ENCODE data around the gene S100B.

Gene S100B

DNA sequence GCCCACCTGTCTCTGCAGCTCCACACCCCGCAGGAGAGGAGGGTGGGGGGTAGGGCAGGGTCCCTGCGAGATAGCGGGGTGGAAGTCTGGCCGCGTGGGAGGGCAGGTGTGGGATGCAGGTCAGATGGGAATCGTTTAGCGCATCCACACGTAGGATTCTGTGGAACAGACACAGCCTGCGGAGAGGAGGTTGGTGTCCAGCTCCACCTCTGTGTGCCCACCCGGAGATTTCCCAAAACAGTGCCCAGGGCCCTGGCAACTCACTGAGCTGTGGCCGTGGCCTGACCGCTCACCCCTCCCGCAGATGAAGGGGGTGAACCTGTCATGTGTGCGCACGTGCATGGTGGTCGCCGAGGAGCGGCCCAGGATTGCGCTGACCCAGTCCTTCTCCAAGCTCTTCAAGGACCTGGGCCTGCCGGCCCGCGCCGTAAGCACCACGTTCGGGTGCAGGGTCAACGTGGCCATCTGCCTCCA, 46.9 kb downstream of the S100B start:
- no peak for DNase-seq

DNA sequence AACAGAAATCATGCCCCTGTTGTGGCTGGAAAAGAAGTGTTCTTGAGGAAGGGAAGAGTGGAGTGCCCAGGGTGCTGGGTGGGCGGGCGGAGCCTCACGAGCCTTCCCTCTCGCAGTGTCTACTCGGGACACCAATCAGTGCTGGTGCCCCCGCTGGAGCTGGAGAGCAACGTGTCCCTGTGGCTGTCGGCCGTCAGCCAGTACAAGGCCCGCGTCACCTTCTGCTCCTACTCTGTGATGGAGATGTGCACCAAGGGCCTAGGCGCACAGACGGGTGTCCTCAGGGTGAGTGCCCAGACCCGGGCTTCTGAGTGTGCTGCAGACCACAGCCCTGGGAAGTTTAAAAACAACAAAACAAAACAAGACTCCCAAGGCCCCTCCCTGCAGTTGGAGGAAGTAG, 47.4 kb downstream of the S100B start:
- DNase-seq = no peak

DNA sequence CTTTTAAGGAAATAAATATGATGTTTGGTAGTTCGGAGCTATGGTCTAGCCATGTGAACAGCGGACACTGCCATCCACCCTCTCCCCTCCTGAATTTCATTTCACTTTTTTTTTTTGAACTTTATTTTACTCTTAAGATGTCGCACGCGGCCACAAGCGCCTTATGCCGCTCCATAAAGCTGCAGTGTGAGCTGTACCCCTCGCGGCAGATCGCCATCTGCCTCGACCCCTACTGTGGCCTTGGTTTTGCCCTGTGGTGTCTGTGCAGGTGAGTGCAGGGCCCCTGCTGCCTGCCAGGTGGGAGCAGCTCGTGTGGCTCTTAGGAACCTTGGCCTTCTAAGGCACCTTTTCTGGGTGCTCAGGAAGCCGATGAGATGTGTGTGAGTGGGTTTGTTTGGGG, 48.1 kb downstream of the S100B start:
- no peak for DNase-seq

DNA sequence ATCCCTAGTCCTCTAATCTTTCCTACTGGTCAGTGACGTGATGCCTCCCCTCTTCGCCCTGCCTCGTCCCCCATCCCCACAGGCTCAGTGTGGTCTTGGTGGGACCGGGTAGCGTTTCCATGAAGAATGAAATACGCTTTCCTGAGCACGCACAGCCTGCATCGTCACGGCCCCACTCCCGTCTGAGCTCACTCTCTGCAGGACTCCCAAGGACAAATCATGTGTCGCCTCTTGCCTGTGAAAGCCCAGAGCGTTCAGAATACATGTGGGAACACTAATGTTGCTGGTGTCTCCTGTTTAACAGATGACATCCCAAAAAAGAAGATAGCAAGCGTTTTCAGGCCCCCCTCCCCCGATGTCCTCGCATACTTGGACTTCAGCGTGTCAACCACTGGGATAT, 49.2 kb downstream of the S100B start:
- DNase-seq = no peak

DNA sequence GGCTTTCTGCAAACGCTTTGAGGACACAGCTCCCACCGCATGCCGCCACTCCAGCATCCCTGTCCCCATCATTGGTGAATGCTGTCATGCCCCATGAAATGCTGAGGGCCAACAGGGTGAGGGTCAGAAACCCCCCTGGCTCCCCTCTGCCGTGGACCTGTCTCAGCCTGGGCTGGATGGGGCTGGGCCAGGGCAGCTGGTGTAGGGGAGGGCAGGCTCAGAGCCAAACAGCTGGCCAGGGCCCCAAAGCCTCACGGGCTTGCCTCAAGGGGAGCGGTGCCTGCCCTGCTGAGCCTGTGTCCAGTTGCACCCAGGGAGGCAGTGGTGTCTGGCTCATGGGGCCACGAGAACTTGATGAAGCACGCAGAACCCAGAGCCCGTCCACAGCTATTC, 49.7 kb downstream of the S100B start:
- no peak for DNase-seq

DNA sequence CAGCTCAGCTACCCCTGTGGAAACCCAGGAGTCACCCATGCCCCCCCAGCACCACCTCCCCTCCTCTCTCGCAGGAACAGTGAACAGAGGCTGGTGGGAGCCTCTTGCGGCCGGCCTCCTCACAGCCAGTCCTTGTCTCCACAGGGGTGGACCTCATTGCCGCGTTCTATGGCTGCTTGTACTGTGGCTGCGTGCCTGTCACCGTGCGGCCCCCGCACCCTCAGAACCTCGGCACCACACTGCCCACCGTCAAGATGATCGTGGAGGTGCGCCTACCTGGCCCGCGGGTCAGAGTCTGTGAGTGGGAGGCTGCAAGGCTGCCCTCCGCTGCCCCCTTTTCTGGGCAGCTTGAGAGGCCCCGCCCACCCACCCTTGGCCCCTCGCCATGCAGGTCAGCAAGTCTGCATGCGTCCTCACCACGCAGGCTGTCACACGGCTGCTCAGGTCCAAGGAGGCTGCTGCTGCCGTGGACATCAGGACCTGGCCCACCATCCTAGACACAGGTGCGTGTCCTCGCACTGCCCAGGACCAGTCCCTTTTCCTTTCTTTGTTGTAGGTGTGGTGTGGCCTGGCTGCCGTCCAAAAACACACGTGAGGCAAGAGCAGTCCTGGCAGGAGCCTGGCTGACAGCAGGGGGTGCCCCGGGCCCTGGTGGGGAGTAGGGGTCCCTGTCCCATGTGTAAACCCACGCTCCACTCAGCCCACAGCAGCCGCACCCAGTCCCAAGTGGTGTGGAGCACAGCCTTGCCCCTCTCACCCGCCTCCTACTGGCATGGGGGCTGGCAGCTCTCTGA, 50.3 kb downstream of the S100B start:
- no peak for DNase-seq

DNA sequence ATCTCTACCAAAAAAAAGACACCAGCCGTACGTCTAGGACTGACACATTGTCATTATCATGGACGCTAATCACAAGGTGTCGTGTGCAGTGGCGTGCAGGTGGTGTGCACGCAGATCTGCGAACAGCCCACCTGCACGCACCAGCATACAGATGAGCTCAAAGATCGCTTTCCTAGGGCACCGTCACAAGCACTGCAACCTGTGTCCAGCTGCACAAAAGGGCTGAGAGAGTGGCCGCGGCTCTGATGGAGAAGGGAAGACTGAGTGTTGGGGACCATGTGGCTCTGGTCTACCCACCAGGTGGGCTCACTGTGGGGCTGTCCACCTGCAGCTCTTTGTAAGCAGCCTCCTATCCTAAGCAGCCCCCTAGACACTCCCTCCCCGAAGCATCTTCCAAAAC, 50.9 kb downstream of the S100B start:
- no peak for DNase-seq

DNA sequence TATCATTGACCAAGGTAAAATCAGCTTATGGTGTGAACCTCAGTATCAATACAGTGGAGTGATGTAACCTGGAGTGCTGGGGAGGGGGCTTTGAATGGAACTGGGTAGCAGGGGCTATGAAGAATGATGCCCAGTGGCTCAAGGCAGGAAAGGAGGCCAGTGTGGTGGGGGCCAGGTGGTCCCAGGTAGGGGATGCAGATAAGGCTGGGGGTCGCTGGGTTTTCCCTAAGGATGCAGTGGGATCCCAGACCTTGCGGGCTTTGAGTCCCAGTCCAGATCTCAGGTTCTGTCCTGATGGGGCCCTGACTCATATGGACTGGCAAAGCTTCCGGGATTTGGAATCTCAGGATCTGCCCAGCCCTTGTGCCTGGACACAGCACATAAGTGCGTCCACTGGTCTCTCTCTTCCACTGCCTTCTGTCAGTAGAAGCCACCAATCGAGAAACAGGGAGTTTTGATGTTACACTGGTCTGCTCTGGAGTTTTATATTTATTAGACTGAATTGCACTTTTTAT, 52.0 kb downstream of the S100B start:
- DNase-seq = no peak

DNA sequence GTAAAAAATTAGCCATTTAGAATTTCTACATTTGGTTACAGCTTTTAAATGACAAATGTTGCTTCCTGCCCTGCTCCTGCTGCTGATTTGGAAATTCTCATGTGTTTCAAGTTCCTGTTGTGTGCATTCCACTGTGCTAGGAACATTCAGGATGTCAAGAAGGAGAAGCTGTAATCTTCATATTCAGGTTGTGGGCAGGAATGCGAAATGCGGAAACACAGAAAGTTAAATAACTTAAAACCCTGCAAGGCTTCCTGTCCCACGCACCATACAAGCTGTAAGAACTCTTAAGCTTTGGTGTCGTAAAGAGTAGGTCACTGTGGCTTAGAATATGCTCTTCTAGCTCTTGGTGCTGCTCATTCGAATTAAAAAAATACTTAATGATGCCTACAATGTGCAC, 52.6 kb downstream of the S100B start:
- DNase-seq = no peak

DNA sequence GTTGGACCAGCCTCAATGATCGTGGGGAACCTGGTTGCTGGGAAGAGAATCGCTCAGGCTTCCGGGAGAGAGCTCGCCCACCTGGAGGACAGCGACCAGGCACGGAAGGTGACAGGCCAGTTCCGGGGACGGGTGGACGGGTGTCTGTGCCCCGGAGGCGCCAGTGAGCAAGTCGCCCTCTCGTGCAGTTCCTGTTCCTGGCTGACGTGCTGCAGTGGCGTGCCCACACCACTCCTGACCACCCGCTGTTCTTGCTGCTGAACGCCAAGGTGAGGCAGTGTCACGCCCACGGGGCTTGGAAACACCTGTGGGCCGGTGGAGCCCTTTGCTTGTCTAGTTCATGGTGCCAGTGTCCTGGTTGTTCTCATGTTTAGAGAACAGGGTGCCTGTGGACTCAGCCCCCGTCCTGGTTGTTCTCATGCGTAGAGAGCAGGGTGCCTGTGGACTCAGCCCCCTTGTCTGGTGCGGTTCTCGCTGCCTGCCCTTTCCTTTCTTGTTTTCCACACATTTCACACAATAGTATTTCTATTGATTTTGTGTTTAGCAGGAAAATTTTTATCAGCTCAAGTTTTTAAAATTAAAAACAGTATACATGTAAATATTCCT, 53.1 kb downstream of the S100B start:
- no peak for DNase-seq

DNA sequence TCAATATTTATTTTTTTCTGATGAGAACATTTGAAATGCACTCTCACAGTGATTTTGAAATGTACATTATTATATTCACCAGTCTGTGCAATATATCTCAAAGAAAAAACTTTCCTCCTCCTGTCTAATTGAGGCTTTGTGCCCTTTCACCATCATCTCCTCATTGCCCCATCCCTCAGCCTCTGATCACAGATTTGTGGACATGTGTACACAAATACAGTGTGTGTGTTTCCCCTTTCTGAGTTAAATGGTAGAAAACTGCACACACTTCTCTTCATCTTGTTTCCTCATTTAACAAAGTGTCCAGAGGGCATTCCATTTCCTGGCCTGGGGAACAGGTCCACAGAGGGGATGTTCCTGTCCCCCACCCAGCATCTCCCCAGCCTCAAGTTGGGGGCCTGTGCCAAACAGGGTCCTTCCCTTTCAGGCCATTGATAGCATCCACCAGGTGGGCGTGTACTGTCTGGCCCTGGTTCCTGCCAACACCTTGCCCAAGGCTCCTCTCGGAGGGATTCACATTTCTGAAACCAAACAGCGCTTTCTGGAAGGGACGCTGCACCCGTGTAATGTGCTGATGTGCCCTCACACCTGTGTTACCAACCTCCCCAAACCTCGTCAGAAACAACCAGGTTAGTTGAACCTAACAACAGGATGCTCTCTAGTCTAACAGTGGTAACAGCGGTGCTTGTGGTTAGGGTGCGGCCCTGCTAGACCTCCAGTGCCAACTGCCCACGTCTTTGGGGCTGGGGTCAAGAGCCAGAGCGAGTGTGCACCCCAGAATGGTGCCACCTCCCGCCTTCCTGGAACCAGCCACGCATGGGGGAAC, 54.6 kb downstream of the S100B start:
- DNase-seq = no peak

DNA sequence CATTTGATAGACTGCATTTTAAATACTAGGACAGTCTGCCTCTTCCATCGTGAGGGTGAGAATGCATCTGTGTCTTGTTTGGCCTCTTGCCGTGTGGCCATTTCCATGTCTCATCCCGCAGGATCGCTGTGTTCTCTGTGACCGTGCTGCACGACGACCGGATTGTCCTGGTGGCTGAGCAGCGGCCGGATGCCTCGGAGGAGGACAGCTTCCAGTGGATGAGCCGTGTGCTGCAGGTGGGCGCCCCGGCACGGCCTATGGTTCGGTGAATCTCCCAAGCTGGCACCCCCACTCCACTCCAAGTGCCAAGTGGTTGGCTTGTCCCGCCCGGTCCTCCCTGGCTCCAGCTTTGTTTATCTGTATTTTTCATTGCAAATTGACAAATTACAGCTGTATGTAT, 55.2 kb downstream of the S100B start:
- no peak for DNase-seq

Data from T1000 (cell line).